ENCODE results near the gene TNNI2.

TNNI2 gene

GRCh38 chr11:1856306-1857005 is 17.7 kb downstream of the TNNI2 start:
- in situ Hi-C loops (cut with MboI; ENCODE audit: low sequenced_read_pairs): no loop called here

DNA sequence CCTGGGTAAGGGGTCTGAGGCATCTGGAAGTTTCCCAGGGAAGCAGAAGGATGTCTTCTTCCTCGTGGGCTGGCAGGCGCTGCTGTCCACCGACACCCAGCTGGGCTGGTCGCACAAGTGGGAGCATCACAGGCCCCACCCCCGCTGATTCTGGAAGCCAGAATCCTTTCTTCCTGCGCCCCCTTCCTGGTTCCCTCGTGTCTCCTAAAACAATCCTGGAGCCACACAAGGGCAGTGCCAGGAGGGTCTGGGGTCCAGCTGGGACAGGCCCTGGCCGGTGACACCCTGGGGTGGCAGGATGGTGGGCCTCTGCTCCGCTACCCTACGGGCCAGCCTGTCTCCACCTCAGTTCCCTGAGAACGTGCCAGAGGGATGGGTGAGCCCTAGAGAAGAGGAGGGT is 18.3 kb downstream of the TNNI2 start:
- in situ Hi-C loops (cut with MboI; ENCODE audit: low sequenced_read_pairs): no loop called here

DNA sequence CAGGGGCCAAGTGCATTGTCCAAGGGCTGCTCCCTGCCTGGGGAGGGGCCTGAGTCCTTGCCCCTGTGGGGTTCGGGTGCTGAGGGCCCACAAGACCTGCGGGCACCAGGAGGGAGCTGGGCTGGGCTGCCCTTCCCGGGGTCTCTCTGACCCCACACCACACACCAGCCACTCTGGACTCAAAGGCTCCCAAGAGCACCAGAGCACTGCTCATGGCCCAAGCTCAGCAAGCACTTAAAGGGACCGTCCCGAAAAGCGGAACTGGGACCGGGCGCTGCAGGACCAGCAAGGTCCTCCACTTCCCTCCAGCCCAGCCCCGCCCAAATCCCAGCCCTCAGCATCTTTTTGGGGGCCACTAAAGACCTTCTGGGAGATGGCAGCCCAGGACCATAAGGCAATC is 19.4 kb downstream of the TNNI2 start:
- in situ Hi-C loops (cut with MboI; ENCODE audit: low sequenced_read_pairs): no loop called here

DNA sequence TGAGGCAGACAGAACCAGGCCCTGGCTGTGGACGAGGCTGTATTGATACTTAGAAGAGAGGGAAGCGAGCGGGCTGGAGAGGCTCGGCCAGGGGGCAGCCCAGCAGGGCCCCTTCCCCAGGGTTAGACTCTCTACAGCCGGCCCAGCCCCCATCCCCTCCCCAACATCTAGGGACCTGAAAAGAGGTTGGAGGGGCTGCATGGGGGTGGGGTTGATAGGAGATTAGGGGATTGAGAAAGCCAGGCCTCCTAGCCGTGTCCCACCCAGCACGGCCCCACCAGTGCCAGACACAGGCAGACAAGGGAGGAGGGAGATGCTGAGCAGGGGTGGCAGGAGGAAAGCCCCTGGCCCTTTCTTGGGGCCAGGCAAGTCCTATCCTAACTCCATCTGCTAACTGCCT is 19.8 kb downstream of the TNNI2 start:
- in situ Hi-C loops (cut with MboI; ENCODE audit: low sequenced_read_pairs): no loop called here

DNA sequence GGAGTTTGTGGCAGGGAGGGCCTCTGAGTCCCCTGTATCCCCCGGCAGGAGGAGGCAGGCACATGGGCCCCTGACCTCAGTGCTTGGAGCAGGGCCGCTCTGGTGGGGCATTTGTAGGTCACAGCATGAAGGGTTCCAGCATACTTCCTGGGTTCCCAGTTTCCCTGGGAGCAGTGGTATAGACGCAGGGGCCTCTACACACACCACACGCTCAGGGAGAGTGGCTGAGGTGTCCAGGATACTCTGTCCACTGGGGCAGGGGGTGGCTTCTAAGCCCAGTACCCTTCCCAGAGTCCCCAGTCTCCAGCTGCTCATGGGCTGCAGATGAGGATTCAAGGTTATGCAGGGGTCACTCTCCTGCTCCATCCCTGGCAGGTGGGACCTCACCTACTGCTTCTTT is 20.2 kb downstream of the TNNI2 start:
- in situ Hi-C loops (cut with MboI; ENCODE audit: low sequenced_read_pairs): no loop called here

DNA sequence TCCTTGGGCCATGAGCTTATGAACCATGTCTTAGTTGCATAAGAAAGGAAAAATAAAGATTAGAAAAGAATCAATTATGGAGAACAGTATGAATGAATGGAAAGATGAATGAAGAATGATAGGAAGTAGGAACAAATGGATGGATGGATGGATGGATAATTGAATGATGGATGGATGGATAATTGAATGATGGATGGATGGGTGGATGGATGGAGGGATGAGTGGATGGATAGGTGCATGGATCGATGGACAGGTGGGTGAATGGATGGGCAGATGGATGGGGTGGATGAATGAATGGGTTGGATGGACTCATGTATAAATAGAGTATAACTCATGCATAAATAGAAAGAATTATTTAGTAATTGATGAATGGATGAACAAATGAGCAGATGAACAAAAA is 21.3 kb downstream of the TNNI2 start:
- in situ Hi-C loops (cut with MboI; ENCODE audit: low sequenced_read_pairs): no loop called here

GRCh38 chr11:1861435-1862411 is 22.9 kb downstream of the TNNI2 start:
- in situ Hi-C loops (cut with MboI; ENCODE audit: low sequenced_read_pairs): no loop called here

- in situ Hi-C loops (cut with MboI; ENCODE audit: low sequenced_read_pairs): no loop called here
Observed at GRCh38 chr11:1862588-1863351, 24.0 kb downstream of the TNNI2 start.

- in situ Hi-C loops (cut with MboI; ENCODE audit: low sequenced_read_pairs): no loop called here
Observed at GRCh38 chr11:1863352-1864216, 24.8 kb downstream of the TNNI2 start.

DNA sequence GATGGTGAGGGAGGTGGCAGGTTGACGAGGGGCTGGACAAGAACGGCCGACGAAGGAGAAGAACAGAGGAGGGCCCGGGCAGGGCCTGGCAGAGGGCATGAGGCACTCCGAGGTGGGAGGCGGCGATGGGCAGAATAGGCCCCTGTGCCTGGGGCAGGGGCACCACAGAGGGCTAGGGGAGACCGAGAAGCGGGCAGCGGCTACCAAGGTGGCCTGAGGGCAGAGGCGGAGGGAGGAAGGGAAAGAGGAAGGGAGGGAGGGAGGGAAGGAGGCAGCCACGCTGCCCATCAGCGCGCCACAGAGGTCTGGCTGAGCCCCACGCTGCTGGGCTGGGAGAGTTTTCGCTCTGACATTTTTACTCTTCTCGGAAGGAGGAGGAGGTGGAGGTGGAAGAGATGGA is 25.4 kb downstream of the TNNI2 start:
- in situ Hi-C loops (cut with MboI; ENCODE audit: low sequenced_read_pairs): no loop called here

DNA sequence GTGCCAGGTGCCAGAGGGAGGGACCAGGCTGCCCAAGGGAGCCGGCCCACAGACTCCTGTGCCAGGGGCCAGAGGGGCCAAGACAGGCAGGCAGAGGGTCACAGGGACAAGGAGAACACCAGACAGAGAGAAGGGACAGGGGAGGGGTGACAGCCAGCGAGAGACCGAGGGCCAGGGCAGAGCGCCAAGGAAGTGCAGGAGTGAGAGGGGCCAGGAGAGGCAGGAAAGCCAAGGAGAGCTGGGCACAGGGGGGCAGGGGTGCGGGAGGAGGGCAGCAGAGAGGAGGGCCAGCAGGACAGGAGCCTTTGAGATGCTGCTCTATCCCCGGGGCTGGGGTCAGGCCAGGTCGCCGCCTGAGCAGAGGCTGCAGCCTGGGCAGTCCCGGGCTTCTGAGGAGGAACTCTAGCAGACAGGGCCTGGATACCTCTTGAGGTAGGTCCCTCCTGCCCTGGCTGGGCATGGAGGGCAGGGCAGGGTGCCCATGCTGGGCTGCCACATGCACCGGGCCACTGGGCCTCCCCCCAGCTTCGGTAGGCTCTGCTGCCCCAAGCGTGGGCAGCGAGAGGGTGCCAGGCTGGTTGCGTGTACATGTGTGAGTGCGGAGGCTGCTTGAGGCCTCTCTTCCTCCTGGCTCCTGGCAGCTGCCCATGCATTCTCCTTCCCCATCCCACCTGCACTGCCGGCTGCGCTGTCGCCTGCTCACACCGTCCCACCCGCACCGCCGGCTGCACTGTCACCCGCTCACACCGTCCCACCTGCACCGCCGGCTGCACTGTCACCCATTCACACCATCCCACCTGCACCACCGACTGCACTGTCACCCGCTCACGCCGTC is 26.3 kb downstream of the TNNI2 start:
- in situ Hi-C loops (cut with MboI; ENCODE audit: low sequenced_read_pairs): no loop called here

GRCh38 chr11:1866226-1866625 is 27.4 kb downstream of the TNNI2 start:
- in situ Hi-C loops (cut with MboI; ENCODE audit: low sequenced_read_pairs): no loop called here

DNA sequence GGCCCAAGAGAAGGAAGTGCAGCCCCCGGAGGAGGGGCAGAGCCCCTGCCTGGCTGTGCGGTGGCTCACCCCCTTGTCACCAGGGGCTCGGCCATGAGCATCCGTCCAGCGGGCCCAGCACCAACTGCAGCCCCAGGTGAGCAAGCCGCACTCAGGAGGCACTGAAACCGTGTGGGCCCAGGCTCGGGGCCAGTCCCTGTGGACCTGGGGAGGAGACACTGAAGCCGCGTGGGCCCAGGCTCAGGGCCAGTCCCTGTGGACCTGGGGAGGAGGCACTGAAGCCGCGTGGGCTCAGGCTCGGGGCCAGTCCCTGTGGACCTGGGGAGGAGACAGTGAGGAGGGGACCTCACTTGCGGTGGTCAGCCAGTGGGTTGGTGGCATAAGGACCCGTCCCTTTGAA is 28.0 kb downstream of the TNNI2 start:
- in situ Hi-C loops (cut with MboI; ENCODE audit: low sequenced_read_pairs): no loop called here

DNA sequence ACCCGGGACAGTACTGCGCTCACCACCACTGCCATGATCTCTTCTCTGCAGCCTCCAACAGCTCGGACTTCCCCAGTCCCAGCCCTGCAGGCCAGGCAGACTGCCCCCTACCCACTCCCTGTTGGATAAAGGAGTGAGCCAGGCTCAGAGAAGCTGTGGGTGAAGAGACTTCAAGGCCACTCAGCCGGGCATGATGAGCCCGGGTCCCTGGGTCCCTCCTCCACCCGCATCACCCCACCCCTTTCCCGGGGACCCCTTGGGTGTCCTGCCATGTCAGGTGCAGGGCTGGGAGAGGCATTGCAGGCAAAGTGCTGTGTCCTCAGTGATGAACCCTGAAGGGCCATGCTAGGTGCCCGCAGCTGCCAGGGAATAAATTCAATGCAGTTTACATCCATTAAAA is 28.6 kb downstream of the TNNI2 start:
- in situ Hi-C loops (cut with MboI; ENCODE audit: low sequenced_read_pairs): no loop called here

DNA sequence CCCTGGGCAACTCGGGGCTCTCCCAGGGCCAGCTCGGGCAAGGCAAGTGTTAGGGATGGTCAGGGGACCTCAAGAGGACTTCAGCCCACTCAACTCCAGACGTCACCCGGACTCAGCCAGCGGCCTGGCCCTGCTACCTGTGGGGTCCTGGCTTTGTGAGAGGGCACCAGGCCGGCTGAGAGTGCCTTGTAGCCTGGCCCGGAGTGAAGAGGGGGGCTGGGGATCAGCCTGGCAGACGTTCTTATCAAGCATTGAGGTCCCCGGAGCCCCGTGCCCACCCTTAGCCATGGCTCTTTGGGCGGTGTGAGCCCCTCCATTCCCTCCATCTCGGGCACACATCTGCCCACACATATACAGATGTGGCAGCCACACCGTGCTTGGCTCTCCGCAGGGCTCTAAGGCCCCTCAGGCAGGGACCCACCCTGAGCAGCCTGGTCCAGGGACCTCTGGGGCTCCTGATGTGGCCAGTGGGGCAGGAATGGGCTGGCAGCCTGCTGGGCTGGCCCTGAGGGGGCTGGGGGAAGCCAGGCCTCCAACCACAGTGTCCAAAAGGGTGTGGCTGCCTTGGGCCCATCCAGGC is 29.4 kb downstream of the TNNI2 start:
- in situ Hi-C loops (cut with MboI; ENCODE audit: low sequenced_read_pairs): no loop called here

DNA sequence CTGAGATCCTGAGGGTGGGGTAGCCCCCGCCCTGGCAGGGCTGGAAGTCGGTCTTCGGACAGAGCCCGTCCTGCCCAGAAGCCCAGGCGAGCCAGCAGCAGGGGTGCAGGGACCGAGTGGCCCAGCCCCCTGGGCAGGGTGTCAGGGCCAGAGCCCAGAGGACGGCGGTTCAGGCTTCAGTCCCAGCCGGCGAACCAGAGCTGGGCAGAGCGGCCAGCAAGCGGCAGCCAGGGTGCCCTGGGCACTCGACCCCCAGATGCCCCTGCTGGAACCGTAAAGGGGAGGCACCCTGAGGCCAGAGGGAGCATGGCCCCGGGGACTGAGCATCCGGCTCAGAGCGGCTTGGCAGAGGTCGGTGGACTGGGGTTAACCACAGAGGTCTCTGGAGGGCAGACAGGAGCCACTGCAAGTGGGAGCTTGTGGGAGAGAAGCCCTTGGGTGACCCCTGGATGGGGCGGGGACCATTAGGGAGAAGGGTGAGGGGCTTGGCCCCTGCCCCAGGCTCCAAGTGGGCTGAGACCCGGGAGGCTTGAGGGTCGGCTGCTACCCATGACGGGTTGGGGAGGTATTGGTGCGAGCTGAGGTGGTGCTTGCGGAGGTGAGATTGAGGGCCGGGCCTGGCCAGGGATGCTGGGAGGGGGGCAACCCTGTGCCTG is 30.0 kb downstream of the TNNI2 start:
- in situ Hi-C loops (cut with MboI; ENCODE audit: low sequenced_read_pairs): no loop called here

GRCh38 chr11:1869427-1870325 is 30.9 kb downstream of the TNNI2 start:
- in situ Hi-C loops (cut with MboI; ENCODE audit: low sequenced_read_pairs): no loop called here

DNA sequence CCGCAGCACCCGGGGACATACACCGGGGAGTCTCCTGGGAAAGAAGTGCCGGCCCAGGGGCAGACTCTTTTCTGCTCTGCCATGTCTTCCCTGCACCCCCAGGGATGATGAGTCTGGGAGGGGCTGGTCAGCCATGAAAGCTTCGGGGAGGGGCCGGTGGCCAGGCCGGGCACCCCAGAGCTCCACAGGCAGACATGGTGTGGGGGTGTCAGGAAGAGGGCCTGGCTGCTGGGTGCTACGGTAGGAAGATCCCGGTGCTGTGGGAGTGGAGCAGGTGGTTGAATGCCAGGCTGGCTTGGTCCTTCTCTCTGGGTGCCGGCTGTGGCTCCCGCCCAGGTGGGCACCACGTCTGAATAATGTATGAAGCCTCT is 31.5 kb downstream of the TNNI2 start:
- in situ Hi-C loops (cut with MboI; ENCODE audit: low sequenced_read_pairs): no loop called here
